Fibroblast of pulmonary artery (primary cell): ENCODE data around the gene DNAJC19.
A peak's percentile ranks its signal among the peaks of the same experiment; 100 is the strongest.

ENCODE experiments used
- DNase-seq: peaks from one replicate; pipeline ENCODE4 v3.0.0-alpha.2; 2010; ENCODE audit warnings: low read depth
- H3K4me3 ChIP-seq: replicated peaks from 2 replicates; pipeline ENCODE4 v1.5.1; 2011; ENCODE audit warnings: low read depth, mild to moderate bottlenecking, control low read depth, low read length, moderate library complexity
- TF ChIP-seq, protein P1 (sequence below): IDR thresholded peaks from 2 replicates; pipeline ENCODE4 v1.5.1; 2011; ENCODE audit warnings: mild to moderate bottlenecking, control low read depth, low read length, inconsistent platforms; ENCODE audit errors: missing control alignments

Gene DNAJC19

DNA sequence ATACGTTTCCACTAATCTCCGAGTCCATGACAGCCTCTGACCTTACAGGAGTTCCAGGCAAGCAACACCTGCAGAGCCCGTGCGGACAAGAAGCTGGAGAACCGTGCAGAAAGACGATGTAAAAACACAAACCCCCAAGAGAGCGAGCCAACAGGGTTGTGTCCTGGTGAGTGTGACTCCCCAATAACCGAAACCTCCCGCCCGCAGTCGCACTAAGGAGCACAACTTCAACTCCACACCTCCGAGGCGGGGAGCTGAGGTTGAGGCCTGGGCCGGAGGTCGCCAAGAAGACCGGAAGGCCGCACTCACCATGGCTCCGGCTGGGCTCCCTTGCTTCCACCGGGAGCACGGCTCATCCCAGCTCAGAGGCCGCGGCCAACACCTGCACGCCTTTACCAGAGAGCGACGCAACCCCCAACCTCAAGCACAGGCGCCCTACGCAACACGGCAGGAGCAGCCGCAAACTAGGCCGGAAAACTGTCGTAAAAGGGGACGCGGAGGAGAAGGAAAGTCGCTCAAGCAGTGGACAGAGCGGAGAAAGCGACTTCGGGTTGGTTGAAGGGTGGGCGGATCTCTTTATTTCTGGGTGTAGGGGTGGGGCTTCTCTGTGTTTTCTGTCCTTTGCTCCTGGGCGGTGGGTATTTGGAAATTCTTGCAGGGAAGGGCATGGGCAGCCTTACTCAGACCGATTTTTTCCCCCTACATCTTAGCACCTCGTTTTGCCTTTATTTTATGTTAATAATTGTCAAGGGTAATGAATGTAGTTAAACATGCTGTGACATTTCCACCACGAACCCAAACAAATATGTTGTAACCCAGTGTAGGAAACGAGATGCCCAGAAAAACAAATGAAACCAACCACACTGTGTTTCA is at the start of gene DNAJC19:
DNAJC19 (minus strand) TSS at position 446 of the 873 bp plus-strand sequence; CDS start at position 312, 134 bp downstream.
- H3K4me3 ChIP-seq: peak within 1 kb of the TSS; percentile 71
- TF ChIP-seq, protein P1, sequence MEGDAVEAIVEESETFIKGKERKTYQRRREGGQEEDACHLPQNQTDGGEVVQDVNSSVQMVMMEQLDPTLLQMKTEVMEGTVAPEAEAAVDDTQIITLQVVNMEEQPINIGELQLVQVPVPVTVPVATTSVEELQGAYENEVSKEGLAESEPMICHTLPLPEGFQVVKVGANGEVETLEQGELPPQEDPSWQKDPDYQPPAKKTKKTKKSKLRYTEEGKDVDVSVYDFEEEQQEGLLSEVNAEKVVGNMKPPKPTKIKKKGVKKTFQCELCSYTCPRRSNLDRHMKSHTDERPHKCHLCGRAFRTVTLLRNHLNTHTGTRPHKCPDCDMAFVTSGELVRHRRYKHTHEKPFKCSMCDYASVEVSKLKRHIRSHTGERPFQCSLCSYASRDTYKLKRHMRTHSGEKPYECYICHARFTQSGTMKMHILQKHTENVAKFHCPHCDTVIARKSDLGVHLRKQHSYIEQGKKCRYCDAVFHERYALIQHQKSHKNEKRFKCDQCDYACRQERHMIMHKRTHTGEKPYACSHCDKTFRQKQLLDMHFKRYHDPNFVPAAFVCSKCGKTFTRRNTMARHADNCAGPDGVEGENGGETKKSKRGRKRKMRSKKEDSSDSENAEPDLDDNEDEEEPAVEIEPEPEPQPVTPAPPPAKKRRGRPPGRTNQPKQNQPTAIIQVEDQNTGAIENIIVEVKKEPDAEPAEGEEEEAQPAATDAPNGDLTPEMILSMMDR: no peak
- peak; percentile 98 for DNase-seq

DNA sequence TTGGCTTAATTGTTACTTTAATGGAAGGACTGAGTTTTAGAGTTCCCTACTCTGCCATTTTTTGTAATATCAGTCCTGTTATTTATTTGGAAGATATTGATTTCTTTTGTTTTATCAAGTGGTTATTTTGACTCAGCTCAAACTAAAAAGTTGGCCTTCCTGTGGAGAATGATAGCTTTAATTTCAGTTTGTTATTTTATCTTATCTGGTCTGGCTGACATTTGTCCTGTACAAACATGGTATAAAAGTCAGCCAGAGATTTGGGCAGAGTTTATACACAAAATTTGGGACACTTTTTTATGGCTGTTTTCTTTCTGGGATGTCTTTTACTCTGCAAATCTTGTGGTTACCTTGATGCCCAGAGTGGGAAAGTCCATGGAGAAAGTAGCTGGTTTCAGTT is 41.4 kb upstream of the DNAJC19 start:
- no peak for DNase-seq
- no peak overlapping the region for H3K4me3 ChIP-seq
- TF ChIP-seq, protein P1: no peak

DNA sequence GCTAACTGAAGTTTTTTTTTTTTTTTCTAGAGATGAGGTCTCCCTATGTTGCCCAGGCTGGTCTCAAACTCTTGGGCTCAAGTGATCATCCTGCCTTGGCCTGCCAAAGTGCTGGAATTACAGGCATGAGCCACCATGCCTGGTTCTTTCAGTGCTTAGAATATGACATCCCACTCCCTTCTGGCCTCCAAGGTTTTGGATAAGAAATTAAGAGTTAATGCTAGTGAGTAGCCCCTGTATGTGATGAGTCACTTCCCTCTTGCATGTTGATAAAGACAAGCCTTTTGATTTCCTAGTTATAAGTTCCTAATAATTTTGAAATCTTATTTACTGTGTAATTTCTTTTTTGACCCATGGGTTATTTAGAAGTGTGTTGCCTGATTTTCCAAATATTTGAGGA is 35.7 kb upstream of the DNAJC19 start:
- no peak overlapping the region for H3K4me3 ChIP-seq
- no peak for DNase-seq
- TF ChIP-seq, protein P1: no peak

DNA sequence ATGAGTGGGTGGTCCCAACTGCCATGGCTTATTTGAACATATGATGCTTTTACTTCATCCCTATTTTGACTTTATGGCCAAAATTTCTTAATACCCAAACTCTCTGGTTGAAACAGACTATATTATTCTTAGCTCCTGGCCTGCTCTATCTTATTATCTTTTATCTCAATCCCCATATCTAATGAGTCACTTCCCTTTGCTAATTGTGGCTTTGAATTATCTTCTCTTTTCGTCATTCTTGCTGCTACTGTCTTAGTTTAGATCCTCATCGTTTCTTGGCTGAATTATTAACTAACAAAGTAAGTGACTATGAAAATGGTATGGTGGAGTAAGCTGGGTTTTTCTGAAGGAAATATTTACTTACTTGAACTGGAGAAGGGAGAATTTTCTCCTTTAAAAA is 28.2 kb upstream of the DNAJC19 start:
- H3K4me3 ChIP-seq: no peak overlapping the region
- TF ChIP-seq, protein P1: no peak
- DNase-seq: no peak

DNA sequence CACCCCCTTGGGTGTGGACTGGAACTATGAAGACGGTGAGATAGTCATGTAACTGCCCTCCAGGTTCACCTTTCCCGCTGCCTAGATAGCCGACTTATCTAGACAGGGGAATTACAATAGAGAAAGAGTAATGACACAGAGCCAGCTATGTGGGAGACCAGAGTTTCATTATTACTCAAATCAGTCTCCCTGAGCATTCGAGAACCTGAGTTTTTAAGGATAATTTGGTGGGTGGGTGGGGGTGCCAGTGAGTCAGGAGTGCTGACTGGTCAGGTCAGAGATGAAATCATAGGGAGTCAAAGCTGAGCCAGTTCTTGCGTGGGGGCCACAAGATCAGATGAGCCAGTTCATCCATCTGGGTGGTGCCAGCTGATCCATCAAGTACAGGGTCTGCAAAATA is 19.7 kb upstream of the DNAJC19 start:
- TF ChIP-seq, protein P1: no peak
- no peak for DNase-seq
- no peak overlapping the region for H3K4me3 ChIP-seq

DNA sequence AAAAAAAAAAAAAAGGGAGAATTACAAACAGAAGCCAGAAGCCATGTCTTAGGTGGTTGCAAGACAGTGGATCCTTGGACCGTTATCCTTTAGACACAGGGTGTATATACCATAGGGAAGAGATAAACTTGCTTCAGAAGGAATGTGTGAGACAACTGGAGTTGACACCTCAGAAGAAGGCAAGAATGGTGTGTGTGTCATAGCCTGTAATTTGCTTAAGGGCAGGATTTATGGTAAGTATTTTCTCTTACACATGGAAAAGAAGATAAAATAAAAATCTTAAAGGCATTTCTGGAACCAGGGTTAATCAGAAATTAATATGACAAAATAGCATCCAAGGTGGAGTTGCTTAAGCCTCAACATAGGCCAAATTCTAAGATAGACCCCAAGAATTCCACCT is 19.3 kb upstream of the DNAJC19 start:
- DNase-seq: no peak
- TF ChIP-seq, protein P1: no peak
- H3K4me3 ChIP-seq: no peak overlapping the region

DNA sequence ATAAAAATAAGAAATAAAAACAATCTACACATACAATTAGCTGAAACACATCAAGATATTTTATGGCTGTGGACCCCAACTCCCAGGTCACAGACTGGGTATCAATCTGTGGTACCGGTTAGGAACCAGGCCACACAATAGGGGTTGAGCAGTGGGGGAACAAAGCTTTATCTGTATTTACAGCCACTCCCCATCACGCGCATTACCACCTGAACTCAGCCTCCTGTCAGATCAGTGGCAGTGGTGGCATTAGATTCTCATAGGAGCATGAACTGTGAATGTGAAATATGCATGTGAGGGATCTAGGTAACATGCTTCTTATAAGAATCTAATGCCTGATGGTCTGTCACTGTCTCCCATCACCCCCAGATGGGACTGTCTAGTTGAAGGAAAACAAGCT is 17.7 kb upstream of the DNAJC19 start:
- TF ChIP-seq, protein P1: no peak
- no peak overlapping the region for H3K4me3 ChIP-seq
- DNase-seq: no peak
